HepG2 (cell line): ENCODE measurements around the gene SMC1B. TPM values are rescaled to one million over a fixed set of nuclear protein-coding genes. Genes with fewer than 3 reads are reported as not detected.
"Not testable (repeated sequence)": the region's sequence is repeated elsewhere in the genome, so short reads cannot be mapped to it uniquely, and the experiment has no call there.

ENCODE experiments used
- ATAC-seq: fragments of 200-7000 bp; cut with Tn5 transposase; 3 replicates; pipeline ENCODE4 v1.9.1; 2020; ENCODE audit warnings: mild to moderate bottlenecking, moderate library complexity
- BruUV-seq: library from RNA; stranded (reverse); fragments of 400-500 nt; replicated peaks from 2 replicates; lab custom pipeline; 2021; lab: Mats Ljungman, UMichigan
- CTCF ChIA-PET: fragments of 300-600 bp; formaldehyde crosslinking; extraction: SDS; loops from one replicate; lab custom pipeline; 2021; ENCODE audit warnings: low total read pairs, inconsistent platforms, low intra/inter-chr PET ratio; lab: Yijun Ruan, JAX
- POLR2A ChIA-PET: fragments of 350-600 bp; sonication (Branson Sonifier 250); formaldehyde crosslinking; loops from one replicate; lab custom pipeline; 2020; ENCODE audit warnings: antibody characterized with exemption, inconsistent platforms; lab: Yijun Ruan, JAX
- DNase-seq: peaks from one replicate; pipeline ENCODE4 v3.0.0-alpha.2; 2015; ENCODE audit warnings: low spot score
- FAIRE-seq: peaks from 3 replicates; lab custom pipeline; 2011; peaks lifted over from hg19 to GRCh38; lab: Jason Lieb, UNC
- H2AFZ ChIP-seq: one replicate; pipeline ENCODE4 v1.6.1; 2011; ENCODE audit warnings: low read length, inconsistent platforms
- H3K27ac ChIP-seq: fragments of 300-600 bp; 3 replicates; pipeline ENCODE4 v1.8.0; 2011; ENCODE audit warnings: mixed run types, mild to moderate bottlenecking, mixed read lengths, low read length, inconsistent platforms; ENCODE audit not compliant: insufficient read depth; ENCODE audit errors: extremely low read length
- H3K27me3 ChIP-seq, 2 experiments: fragments of 200-600 bp in 1 of 2; 2 replicates in 1 of 2; 3 replicates in 1 of 2; pipeline versions ENCODE4 v1.6.0 to v1.8.0; 2011; ENCODE audit warnings: low read length in 2 of 2, mild to moderate bottlenecking in 2 of 2, moderate library complexity in 2 of 2, inconsistent platforms in 1 of 2; ENCODE audit not compliant: insufficient read depth in 2 of 2, control insufficient read depth in 1 of 2
- H3K36me3 ChIP-seq, 2 experiments: fragments of 200-600 bp in 1 of 2; replicated peaks in 1 of 2; 2 replicates in 1 of 2; 3 replicates in 1 of 2; pipeline versions ENCODE4 v1.5.1 to v1.8.0; 2011; ENCODE audit warnings: low read length in 2 of 2, inconsistent platforms in 1 of 2; ENCODE audit not compliant: insufficient read depth in 2 of 2, control insufficient read depth in 1 of 2
- H3K4me1 ChIP-seq: 2 replicates; pipeline ENCODE4 v1.5.1; 2012; ENCODE audit warnings: low read length, inconsistent platforms; ENCODE audit not compliant: insufficient read depth
- H3K4me2 ChIP-seq: 2 replicates; pipeline ENCODE4 v1.6.0; 2011; ENCODE audit warnings: low read depth, low read length, inconsistent platforms
- H3K4me3 ChIP-seq, 3 experiments: fragments of 200-600 bp in 1 of 3; sonication (generic), shearing (Covaris generic) in 1 of 3; replicated peaks in 1 of 3; 2 replicates each; pipeline ENCODE4 v1.5.1; 2011 to 2016; ENCODE audit warnings: low read length in 3 of 3, inconsistent platforms in 2 of 3, low read depth in 2 of 3, mild to moderate bottlenecking in 2 of 3, control low read depth in 1 of 3, mixed read lengths in 1 of 3; ENCODE audit not compliant: insufficient read depth in 1 of 3
- H3K79me2 ChIP-seq: one replicate; pipeline ENCODE4 v1.6.1; 2011; ENCODE audit warnings: low read length, inconsistent platforms; ENCODE audit not compliant: insufficient read depth
- H3K9ac ChIP-seq: 2 replicates; pipeline ENCODE4 v1.6.0; 2011; ENCODE audit warnings: mild to moderate bottlenecking, low read depth, low read length, inconsistent platforms; ENCODE audit not compliant: insufficient read depth
- H3K9me3 ChIP-seq: 2 replicates; pipeline ENCODE4 v1.5.1; 2012; ENCODE audit warnings: mild to moderate bottlenecking, low read length
- H4K20me1 ChIP-seq: 2 replicates; pipeline ENCODE4 v1.6.0; 2011; ENCODE audit warnings: inconsistent platforms, mild to moderate bottlenecking, low read length, moderate library complexity; ENCODE audit not compliant: insufficient read depth
- FOSL1 ChIP-seq: sonication (generic); formaldehyde crosslinking; IDR thresholded peaks from 2 replicates; pipeline ENCODE4 v1.9.0; 2021; ENCODE audit warnings: missing genetic modification reagents, borderline replicate concordance
- FOXA1 ChIP-seq, 2 experiments: fragments of 450-650 bp in 1 of 2; sonication (generic) in 1 of 2; formaldehyde crosslinking in 1 of 2; IDR thresholded peaks; 2 replicates each; pipeline versions ENCODE4 v1.4.0 to v1.6.1; 2016 to 2020; ENCODE audit warnings: missing genetic modification reagents in 1 of 2
- MXI1 ChIP-seq: IDR thresholded peaks from 3 replicates; pipeline ENCODE4 v1.6.1; 2012; ENCODE audit warnings: low read depth, low read length, inconsistent platforms, borderline replicate concordance
- NFYB ChIP-seq: sonication (generic); formaldehyde crosslinking; IDR thresholded peaks from 2 replicates; pipeline ENCODE4 v1.4.0; 2020; ENCODE audit warnings: missing genetic modification reagents
- POLR2AphosphoS2 ChIP-seq: IDR thresholded peaks from 2 replicates; pipeline ENCODE4 v1.6.1; 2011; ENCODE audit warnings: low read depth, low read length, improper control_type of control experiment
- SRSF4 ChIP-seq: fragments of 200-400 bp; formaldehyde crosslinking; IDR thresholded peaks from one replicate; pipeline ENCODE4 v1.6.1; 2018; ENCODE audit warnings: mild to moderate bottlenecking, low read depth, low read length, moderate library complexity; ENCODE audit not compliant: poor library complexity, severe bottlenecking
- ZFP90 ChIP-seq: sonication (generic); formaldehyde crosslinking; IDR thresholded peaks from 2 replicates; pipeline ENCODE4 v1.8.0; 2022; ENCODE audit warnings: missing genetic modification reagents, mild to moderate bottlenecking, inconsistent platforms, borderline replicate concordance
- ZNF703 ChIP-seq: sonication (generic); formaldehyde crosslinking; IDR thresholded peaks from 2 replicates; pipeline ENCODE4 v1.5.1; 2020; ENCODE audit warnings: missing genetic modification reagents, mild to moderate bottlenecking, moderate library complexity, borderline replicate concordance
- ZNF775 ChIP-seq: sonication (generic); formaldehyde crosslinking; IDR thresholded peaks from 2 replicates; pipeline ENCODE4 v1.4.0; 2020; ENCODE audit warnings: missing genetic modification reagents, mild to moderate bottlenecking, moderate library complexity, borderline replicate concordance
- WGBS: methylation state at CpG from one replicate; pipeline ENCODE4 v1.1.6; 2017; ENCODE audit warnings: low lambda C conversion rate; 5-methylcytosine and 5-hydroxymethylcytosine counted together
- in situ Hi-C: cut with HindIII; loops from 2 replicates; pipeline ENCODE4 v1.10.0; 2017; ENCODE audit warnings: low pct_unique_long_range_greater_than_20kb; ENCODE audit not compliant: extremely low pct_ligation_motif_present
- intact Hi-C: fragments of 100-400 bp; cut with micrococcal nuclease; formaldehyde crosslinking; loops from one replicate; pipeline ENCODE4 v1.10.0; 2022; ENCODE audit not compliant: unreplicated experiment
- polyA plus RNA-seq, 8 experiments: library from polyadenylated mRNA; depleted of rRNA in 3 of 8; stranded (reverse) in 7 of 8; unstranded in 1 of 8; fragments of >200 nt; fragmentation: Illumina TruSeq in 4 of 8; extraction: Trizol in 4 of 8; gene quantifications; 2 replicates each; pipeline versions ENCODE4 v1.2.1 to v1.2.3, GENCODE V29; 2011 to 2016; ENCODE audit warnings: low read depth in 4 of 8, missing spikeins in 1 of 8, mixed read lengths in 1 of 8; ENCODE audit not compliant: insufficient read depth in 1 of 8
- total RNA-seq, 5 experiments: library from RNA; depleted of rRNA; stranded (reverse); fragments of >200 nt; fragmentation: Illumina TruSeq; extraction: Trizol; gene quantifications; 2 replicates each; pipeline ENCODE4 v1.2.3, GENCODE V29; 2016; ENCODE audit warnings: low read depth in 1 of 5

Gene SMC1B
- total and polyA plus RNA-seq, 2 of the 13 experiments (the other 11 are each of a cell fraction or from before 2014, with no cell fraction given), result not detected

- POLR2A ChIA-PET, intact Hi-C loops, BruUV-seq, H3K27me3 ChIP-seq, H3K4me2 ChIP-seq, DNase-seq, in situ Hi-C loops, FAIRE-seq, ATAC-seq, CTCF ChIA-PET, H3K79me2 ChIP-seq, H3K36me3 ChIP-seq, H3K9me3 ChIP-seq, H4K20me1 ChIP-seq, H3K4me3 ChIP-seq, H2AFZ ChIP-seq, H3K27ac ChIP-seq, H3K9ac ChIP-seq: not testable (repeated sequence)
- 70% methylated on average over 4 of the region's 4 CpGs for WGBS
- H3K4me1 ChIP-seq, result peaks cover 22% of the 10 kb centered on the region
These were observed 34.2 kb upstream of the SMC1B start for GRCh38 chr22:45447596-45447995.

GRCh38 chr22:45446216-45446615 lies 32.8 kb upstream of the SMC1B start:
- intact Hi-C loops (no loop called here), in situ Hi-C loops (no loop called here)
- FAIRE-seq (no peak), ATAC-seq (no peak), DNase-seq (no peak)
- CTCF ChIA-PET, result no interaction called here
- no TSS peak for BruUV-seq
- no peaks in the 10 kb centered on the region for H3K9me3 ChIP-seq
- 42% methylated on average over 5 of the region's 5 CpGs for WGBS
- H3K79me2 ChIP-seq, result no peaks in the 10 kb centered on the region
- H3K27ac ChIP-seq, result no peak overlapping the region
- H3K4me2 ChIP-seq, result no peak overlapping the region
- no peak for TF ChIP-seq SRSF4
- no peak for TF ChIP-seq FOXA1 (IDR thresholded peaks at IDR 0.05)
- no peak for TF ChIP-seq FOXA1 (CRISPR knock-in tag; IDR thresholded peaks at IDR 0.05)
- TF ChIP-seq FOSL1, result no peak
- TF ChIP-seq NFYB (CRISPR knock-in tag), result no peak
- no peak for TF ChIP-seq MXI1
- TF ChIP-seq ZNF703 (CRISPR knock-in tag), result no peak
- no peak for TF ChIP-seq ZNF775 (CRISPR knock-in tag)
- TF ChIP-seq POLR2AphosphoS2, result no peak
- TF ChIP-seq ZFP90 (CRISPR knock-in tag), result no peak
- H2AFZ ChIP-seq, result no peak overlapping the region
- POLR2A ChIA-PET, result no interaction called here
- no peak overlapping the region for H3K9ac ChIP-seq
- no peaks in the 10 kb centered on the region for H4K20me1 ChIP-seq
- no peak overlapping the region for H3K4me3 ChIP-seq
- no peaks in the 10 kb centered on the region for H3K36me3 ChIP-seq
- H3K27me3 ChIP-seq, result no peaks in the 10 kb centered on the region
- peaks cover 36% of the 10 kb centered on the region for H3K4me1 ChIP-seq
